IMR-90 (cell line): ENCODE data around the gene CCNJL. TPM values are rescaled to one million over a fixed set of nuclear protein-coding genes. Genes with fewer than 3 reads are reported as not detected.

ENCODE experiments used
- ATAC-seq: fragments of 200-7000 bp; cut with Tn5 transposase; 2 replicates; pipeline ENCODE4 v1.9.1; 2020; ENCODE audit warnings: low read depth, mild to moderate bottlenecking, moderate library complexity
- BruUV-seq: library from RNA; stranded (reverse); fragments of 400-500 nt; replicated peaks from 2 replicates; lab custom pipeline; 2021; lab: Mats Ljungman, UMichigan
- CTCF ChIA-PET: fragments of 300-600 bp; formaldehyde crosslinking; extraction: SDS; loops from one replicate; lab custom pipeline; 2021; ENCODE audit warnings: antibody characterized with exemption; lab: Yijun Ruan, JAX
- POLR2A ChIA-PET: fragments of 300-600 bp; sonication (Branson Sonifier 250); formaldehyde crosslinking; loops from one replicate; lab custom pipeline; 2022; ENCODE audit warnings: antibody characterized with exemption; ENCODE audit not compliant: unreplicated experiment; lab: Charles Lee
- DNase-seq: peaks from one replicate; pipeline ENCODE4 v3.0.0; 2013
- H2AFZ ChIP-seq: replicated peaks from 2 replicates; pipeline ENCODE3; 2013; ENCODE audit warnings: low read length, mild to moderate bottlenecking; ENCODE audit not compliant: poor library complexity
- H2AK5ac ChIP-seq: 2 replicates; pipeline ENCODE4 v1.6.1; 2013; ENCODE audit warnings: low read depth, low read length, inconsistent platforms
- H2AK9ac ChIP-seq: replicated peaks from 2 replicates; pipeline ENCODE3; 2013; ENCODE audit warnings: mild to moderate bottlenecking, low read depth, low read length, moderate library complexity; ENCODE audit not compliant: poor library complexity
- H2BK120ac ChIP-seq: 2 replicates; pipeline ENCODE4 v1.6.1; 2013; ENCODE audit warnings: low read depth, low read length, inconsistent platforms
- H2BK15ac ChIP-seq: 3 replicates; pipeline ENCODE4 v1.6.1; 2013; ENCODE audit warnings: low read depth, low read length, inconsistent platforms
- H2BK20ac ChIP-seq: 2 replicates; pipeline ENCODE4 v1.6.1; 2013; ENCODE audit warnings: low read depth, mild to moderate bottlenecking, inconsistent platforms, low read length, moderate library complexity
- H2BK5ac ChIP-seq: 2 replicates; pipeline ENCODE4 v1.6.1; 2013; ENCODE audit warnings: mild to moderate bottlenecking, low read depth, low read length, inconsistent platforms; ENCODE audit not compliant: poor library complexity, severe bottlenecking
- H3K14ac ChIP-seq: replicated peaks from 2 replicates; pipeline ENCODE4 v1.6.1; 2013; ENCODE audit warnings: low read depth, low read length, inconsistent platforms
- H3K18ac ChIP-seq: 2 replicates; pipeline ENCODE4 v1.6.1; 2013; ENCODE audit warnings: low read depth, low read length, control low read depth
- H3K23ac ChIP-seq: 2 replicates; pipeline ENCODE4 v1.6.1; 2013; ENCODE audit warnings: low read depth, low read length, inconsistent platforms
- H3K27ac ChIP-seq: 2 replicates; pipeline ENCODE4 v1.5.1; 2013; ENCODE audit warnings: mild to moderate bottlenecking, control low read depth, low read length; ENCODE audit not compliant: insufficient read depth
- H3K27me3 ChIP-seq: 2 replicates; pipeline ENCODE4 v1.6.1; 2013; ENCODE audit warnings: low read length; ENCODE audit not compliant: control insufficient read depth, insufficient read depth
- H3K36me3 ChIP-seq: 2 replicates; pipeline ENCODE4 v1.6.1; 2013; ENCODE audit warnings: low read length, mixed read lengths; ENCODE audit not compliant: control insufficient read depth, insufficient read depth
- H3K4ac ChIP-seq: 2 replicates; pipeline ENCODE4 v1.6.1; 2013; ENCODE audit warnings: low read depth, low read length, inconsistent platforms
- H3K4me1 ChIP-seq: 2 replicates; pipeline ENCODE4 v1.6.1; 2013; ENCODE audit warnings: low read length, mixed read lengths; ENCODE audit not compliant: control insufficient read depth, insufficient read depth
- H3K4me2 ChIP-seq: 2 replicates; pipeline ENCODE4 v1.6.1; 2013; ENCODE audit warnings: low read depth, mild to moderate bottlenecking, control low read depth, low read length, moderate library complexity
- H3K4me3 ChIP-seq: 2 replicates; pipeline ENCODE4 v1.5.1; 2013; ENCODE audit warnings: low read depth, mild to moderate bottlenecking, control low read depth, low read length, moderate library complexity; ENCODE audit not compliant: insufficient read depth
- H3K56ac ChIP-seq: 2 replicates; pipeline ENCODE4 v1.6.1; 2013; ENCODE audit warnings: low read length, inconsistent platforms; ENCODE audit not compliant: insufficient read depth; ENCODE audit errors: extremely low read depth
- H3K79me1 ChIP-seq, 2 experiments: 2 replicates each; pipeline ENCODE4 v1.6.1; 2013; ENCODE audit warnings: low read length in 2 of 2, inconsistent platforms in 1 of 2, low read depth in 1 of 2
- H3K9ac ChIP-seq: 2 replicates; pipeline ENCODE4 v1.6.1; 2013; ENCODE audit warnings: low read depth, low read length, control low read depth
- H3K9me1 ChIP-seq: 2 replicates; pipeline ENCODE4 v1.6.1; 2013; ENCODE audit warnings: low read length, inconsistent platforms; ENCODE audit not compliant: insufficient read depth
- H3K9me3 ChIP-seq: 2 replicates; pipeline ENCODE4 v1.6.1; 2013; ENCODE audit warnings: low read length; ENCODE audit not compliant: control insufficient read depth, insufficient read depth
- H4K20me1 ChIP-seq: 2 replicates; pipeline ENCODE4 v1.6.1; 2013; ENCODE audit warnings: low read length, inconsistent platforms; ENCODE audit not compliant: insufficient read depth
- H4K5ac ChIP-seq: 2 replicates; pipeline ENCODE4 v1.6.1; 2013; ENCODE audit warnings: mild to moderate bottlenecking, low read depth, low read length, control low read depth
- H4K8ac ChIP-seq, 2 experiments: 2 replicates each; pipeline ENCODE4 v1.6.1; 2013; ENCODE audit warnings: low read depth in 2 of 2, low read length in 2 of 2, control low read depth in 1 of 2, inconsistent platforms in 1 of 2
- H4K91ac ChIP-seq: 2 replicates; pipeline ENCODE4 v1.6.1; 2013; ENCODE audit warnings: low read depth, low read length, inconsistent platforms; ENCODE audit not compliant: insufficient read depth
- RAD21 ChIP-seq: IDR thresholded peaks from 2 replicates; pipeline ENCODE4 v1.6.1; 2012; ENCODE audit warnings: low read length, improper control_type of control experiment
- WGBS, 2 experiments: methylation state at CpG; one replicate each; pipeline versions ENCODE4 v1.1.5 to v1.1.7; 2013; ENCODE audit warnings: missing lambda C conversion rate in 2 of 2; ENCODE audit not compliant: insufficient read length in 1 of 2; ENCODE audit errors: extremely low coverage in 2 of 2; 5-methylcytosine and 5-hydroxymethylcytosine counted together
- dilution Hi-C: fragments of 300-500 bp; cut with HindIII; formaldehyde crosslinking; loops from one replicate; pipeline ENCODE4 v1.14.3; 2018; ENCODE audit warnings: low sequenced_read_pairs; ENCODE audit not compliant: unreplicated experiment
- in situ Hi-C: fragments of 300-500 bp; cut with MboI; formaldehyde crosslinking; loops from 3 replicates; pipeline ENCODE4 v1.14.3; 2019; ENCODE audit warnings: low sequenced_read_pairs, inconsistent platforms, mixed read lengths
- intact Hi-C: fragments of 100-400 bp; cut with micrococcal nuclease; formaldehyde crosslinking; loops from 2 replicates; pipeline ENCODE4 v1.10.0; 2022
- polyA plus RNA-seq, 3 experiments: library from polyadenylated mRNA; depleted of rRNA; stranded (reverse); fragments of >200 nt; gene quantifications; 2 replicates each; pipeline ENCODE4 v1.2.3, GENCODE V29; 2012; ENCODE audit warnings: low replicate concordance in 1 of 3
- total RNA-seq: library from RNA; depleted of rRNA; stranded (reverse); fragments of >200 nt; gene quantifications from 2 replicates; pipeline ENCODE4 v1.2.3, GENCODE V29; 2012

CCNJL gene
- total and polyA plus RNA-seq, 2 of the 4 experiments (the other 2 are of a cell fraction): 2.0 to 3.8 TPM

DNA sequence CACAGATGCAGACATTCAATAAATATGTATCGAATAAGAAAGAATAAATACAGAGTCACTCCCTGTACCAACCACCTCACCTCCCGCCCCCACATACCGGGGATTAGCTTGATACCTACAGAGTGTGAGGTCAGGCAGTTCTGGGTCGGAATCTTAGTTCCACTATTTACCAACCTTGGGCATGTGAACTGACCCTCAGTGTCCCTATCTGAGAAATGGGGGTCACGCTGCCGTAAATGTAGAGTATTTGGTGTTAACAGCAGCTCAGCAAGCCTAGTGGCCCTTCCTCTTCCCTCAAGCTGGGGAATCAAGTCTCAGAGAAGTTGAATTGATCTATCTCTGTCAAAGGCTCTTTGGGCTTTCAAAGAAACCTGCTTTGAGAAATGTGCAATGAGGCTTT, 25.4 kb downstream of the CCNJL start:
- no peak for ATAC-seq
- no peak overlapping the region for H3K56ac ChIP-seq
- dilution Hi-C loops (no loop called here), intact Hi-C loops (no loop called here), in situ Hi-C loops (no loop called here)
- H3K9ac ChIP-seq: no peak overlapping the region
- H2BK20ac ChIP-seq: no peak overlapping the region
- H2BK5ac ChIP-seq: no peak overlapping the region
- H3K18ac ChIP-seq: no peak overlapping the region
- no peak overlapping the region for H4K5ac ChIP-seq
- H2BK120ac ChIP-seq: no peak overlapping the region
- no CpG with 5 or more reads among the region's 6 CpGs for WGBS, 2 experiments
- H3K4me3 ChIP-seq: no peak overlapping the region
- no peak overlapping the region for H3K4ac ChIP-seq
- CTCF ChIA-PET: interaction anchor here (0.6 to 0.7 kb wide), 2 partner anchors 59 to 178 kb away, joined by 3 read pairs; no protein-coding TSS in a partner anchor
- no TSS peak for BruUV-seq
- TF ChIP-seq RAD21: no peak
- H3K9me3 ChIP-seq: no peaks in the 10 kb centered on the region
- H2AFZ ChIP-seq: no peak overlapping the region
- H3K4me2 ChIP-seq: no peak overlapping the region
- no peak overlapping the region for H3K27ac ChIP-seq
- H3K79me1 ChIP-seq: peaks cover 17 to 23% of the 10 kb centered on the region in 2 experiments; a peak in 2 of 4 replicates
- no peaks in the 10 kb centered on the region for H3K27me3 ChIP-seq
- no peak overlapping the region for H2AK5ac ChIP-seq
- no peaks in the 10 kb centered on the region for H3K9me1 ChIP-seq
- H4K20me1 ChIP-seq: no peaks in the 10 kb centered on the region
- H3K23ac ChIP-seq: no peak overlapping the region
- no peak for DNase-seq
- no peak overlapping the region for H2AK9ac ChIP-seq
- no peaks in the 10 kb centered on the region for H3K36me3 ChIP-seq
- no peak overlapping the region for H2BK15ac ChIP-seq
- no peak overlapping the region for H3K14ac ChIP-seq
- peaks cover 9% of the 10 kb centered on the region; the same call in 1 of the 2 replicates for H3K4me1 ChIP-seq
- POLR2A ChIA-PET: no interaction called here
- H4K8ac ChIP-seq: no peak overlapping the region
- H4K91ac ChIP-seq: no peak overlapping the region
